AG10803 (cell line): Measurements from ENCODE around the gene GGPS1.

Source experiments
- DNase-seq: peaks from one replicate; pipeline ENCODE4 v3.0.0; 2010; ENCODE audit warnings: low read depth
- H3K4me3 ChIP-seq: 2 replicates; pipeline ENCODE4 v1.5.1; 2011; ENCODE audit warnings: mild to moderate bottlenecking, low read length, control low read depth
- TF ChIP-seq, protein P1 (sequence below): conservative IDR thresholded peaks from 2 replicates; pipeline ENCODE4 v1.5.1; 2011; ENCODE audit warnings: mild to moderate bottlenecking, low read length, control low read depth, inconsistent platforms

The GGPS1 gene

DNA sequence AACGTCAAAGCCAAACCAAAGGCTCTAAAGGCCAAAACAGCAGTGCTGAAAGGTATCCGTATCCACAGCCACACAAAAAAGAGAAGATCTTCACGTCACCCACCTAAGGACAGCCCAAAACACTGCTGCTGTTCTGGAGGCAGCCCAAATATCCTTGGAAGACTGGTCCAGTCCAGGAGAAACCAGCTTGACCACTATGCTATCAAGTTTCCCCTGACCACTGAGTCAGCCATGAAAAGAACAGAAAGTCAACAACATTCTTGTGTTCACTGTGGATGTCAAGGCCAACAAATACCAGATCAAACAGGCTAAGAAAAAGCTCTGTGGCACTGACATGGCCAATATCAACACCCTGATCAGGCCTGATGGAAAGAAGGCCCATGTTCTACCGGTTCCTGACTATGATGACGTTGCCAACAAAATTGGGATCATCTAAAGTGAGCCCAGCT is 32.4 kb upstream of the GGPS1 start:
- DNase-seq = no peak
- no peak overlapping the region for H3K4me3 ChIP-seq
- TF ChIP-seq, protein P1, sequence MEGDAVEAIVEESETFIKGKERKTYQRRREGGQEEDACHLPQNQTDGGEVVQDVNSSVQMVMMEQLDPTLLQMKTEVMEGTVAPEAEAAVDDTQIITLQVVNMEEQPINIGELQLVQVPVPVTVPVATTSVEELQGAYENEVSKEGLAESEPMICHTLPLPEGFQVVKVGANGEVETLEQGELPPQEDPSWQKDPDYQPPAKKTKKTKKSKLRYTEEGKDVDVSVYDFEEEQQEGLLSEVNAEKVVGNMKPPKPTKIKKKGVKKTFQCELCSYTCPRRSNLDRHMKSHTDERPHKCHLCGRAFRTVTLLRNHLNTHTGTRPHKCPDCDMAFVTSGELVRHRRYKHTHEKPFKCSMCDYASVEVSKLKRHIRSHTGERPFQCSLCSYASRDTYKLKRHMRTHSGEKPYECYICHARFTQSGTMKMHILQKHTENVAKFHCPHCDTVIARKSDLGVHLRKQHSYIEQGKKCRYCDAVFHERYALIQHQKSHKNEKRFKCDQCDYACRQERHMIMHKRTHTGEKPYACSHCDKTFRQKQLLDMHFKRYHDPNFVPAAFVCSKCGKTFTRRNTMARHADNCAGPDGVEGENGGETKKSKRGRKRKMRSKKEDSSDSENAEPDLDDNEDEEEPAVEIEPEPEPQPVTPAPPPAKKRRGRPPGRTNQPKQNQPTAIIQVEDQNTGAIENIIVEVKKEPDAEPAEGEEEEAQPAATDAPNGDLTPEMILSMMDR = no peak

DNA sequence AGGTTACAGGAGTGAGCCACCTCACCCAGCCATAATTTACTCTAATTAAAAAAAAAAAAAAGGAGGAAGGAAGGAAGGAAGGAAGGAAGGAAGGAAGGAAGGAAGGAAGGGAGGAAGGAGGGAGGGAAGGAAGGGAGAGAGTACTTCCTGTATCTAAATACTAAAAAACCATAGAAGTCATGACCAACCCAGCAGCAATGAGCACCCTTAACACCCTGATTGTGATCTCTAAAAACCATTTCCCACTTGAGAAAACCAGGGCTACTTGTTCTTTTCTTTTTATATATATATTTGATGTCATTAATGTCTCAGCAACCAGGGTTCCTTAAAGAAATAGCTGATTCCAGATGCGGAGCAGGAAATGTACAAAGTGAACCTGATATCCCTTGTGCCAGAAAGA is 31.6 kb upstream of the GGPS1 start:
- TF ChIP-seq, protein P1 = no peak
- H3K4me3 ChIP-seq = no peak overlapping the region

DNA sequence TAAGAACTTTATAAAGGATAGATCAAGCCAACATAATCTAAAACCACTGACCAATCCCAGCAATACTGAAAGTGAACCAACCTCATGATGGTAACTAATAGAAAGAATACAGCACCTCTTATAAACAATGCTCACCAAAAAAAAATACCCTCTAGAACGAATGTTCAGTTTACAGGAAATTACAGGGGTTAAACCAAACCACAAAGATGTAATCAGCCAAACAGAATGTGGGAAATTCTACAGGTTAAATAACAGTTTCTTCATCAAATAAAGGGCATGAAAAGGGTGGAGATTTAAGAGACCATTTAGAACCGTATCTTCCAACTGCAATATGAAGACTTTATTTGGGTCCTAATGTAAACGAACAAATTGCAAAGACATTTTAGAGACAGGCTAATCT is 30.8 kb upstream of the GGPS1 start:
- no peak overlapping the region for H3K4me3 ChIP-seq
- TF ChIP-seq, protein P1 = no peak
- DNase-seq = no peak

More for the DNA sequence above, 31.6 kb upstream of the GGPS1 start:
- no peak for DNase-seq

DNA sequence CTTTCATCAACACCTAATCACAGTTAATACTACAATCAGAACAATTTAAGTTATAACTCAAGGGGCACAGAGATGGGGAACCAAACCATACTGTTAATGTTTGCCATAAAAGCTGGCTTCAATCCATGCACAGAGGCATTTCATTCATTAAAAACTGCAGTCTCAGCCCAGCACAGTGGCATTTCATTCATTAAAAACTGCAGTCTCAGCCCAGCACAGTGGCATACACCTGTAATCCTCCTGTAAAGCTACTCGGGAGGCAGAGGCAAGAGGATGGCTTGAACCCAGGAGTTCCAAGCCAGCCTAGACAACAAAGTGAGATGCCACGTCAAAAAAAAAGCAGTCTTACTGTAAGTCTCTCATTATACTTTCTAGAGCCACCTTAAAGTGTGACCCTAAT is 29.6 kb upstream of the GGPS1 start:
- TF ChIP-seq, protein P1 = no peak
- no peak overlapping the region for H3K4me3 ChIP-seq
- no peak for DNase-seq

DNA sequence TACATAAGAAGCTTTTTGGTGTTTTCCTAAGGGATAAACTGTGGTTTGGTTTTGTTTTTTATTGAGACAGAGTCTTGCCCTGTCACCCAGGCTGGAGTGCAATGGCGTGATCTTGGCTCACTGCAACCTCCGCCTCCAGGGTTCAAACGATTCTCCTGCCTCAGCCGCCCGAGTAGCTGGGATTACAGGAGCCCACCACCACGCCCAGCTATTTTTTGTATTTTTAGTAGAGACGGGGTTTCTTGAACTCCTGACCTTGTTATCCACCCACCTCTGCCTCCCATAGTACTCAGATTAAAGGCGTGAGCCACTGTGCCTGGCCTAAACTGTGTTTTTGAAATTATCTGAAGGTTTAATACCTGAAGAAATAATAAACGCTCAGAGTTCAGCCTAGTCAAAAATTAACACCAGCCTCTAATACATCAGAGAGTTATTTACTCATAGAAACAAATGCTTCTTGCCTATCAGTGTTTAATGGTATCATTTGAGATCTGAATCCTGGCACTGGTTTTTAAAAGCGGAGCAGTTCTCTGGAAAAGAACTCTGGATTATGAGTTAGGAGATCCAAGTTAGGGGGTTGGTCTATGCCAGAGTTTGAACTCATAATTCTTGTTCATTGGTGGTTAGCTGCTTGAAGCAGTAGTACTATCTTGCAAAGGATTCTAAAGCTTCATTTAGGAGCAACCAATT is 29.1 kb upstream of the GGPS1 start:
- DNase-seq = no peak
- no peak overlapping the region for H3K4me3 ChIP-seq
- TF ChIP-seq, protein P1 = no peak

DNA sequence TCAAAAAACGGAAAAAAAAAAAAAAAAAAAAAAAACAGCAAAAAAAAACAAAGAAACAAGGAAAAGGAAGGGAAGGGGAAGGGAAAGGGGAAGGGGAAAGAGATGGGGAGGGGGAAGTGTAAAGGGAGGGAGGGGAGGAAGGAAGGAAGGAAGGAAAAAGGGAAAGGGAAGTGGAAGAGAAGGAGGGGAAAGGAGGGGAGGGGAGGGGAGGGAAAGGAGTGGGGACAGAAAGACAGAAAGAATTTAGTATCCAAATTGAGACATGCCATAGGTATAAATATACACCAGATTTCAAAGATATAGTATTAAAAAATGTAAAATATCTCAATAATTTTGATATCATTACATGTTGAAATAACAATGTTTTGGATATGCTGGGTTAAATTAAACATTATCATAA is 26.2 kb upstream of the GGPS1 start:
- no peak overlapping the region for H3K4me3 ChIP-seq
- no peak for DNase-seq
- TF ChIP-seq, protein P1 = no peak
